Progenitor cell of endocrine pancreas (in vitro differentiated cells): Measurements from ENCODE around the gene GALNT9. TPM values are rescaled to one million over a fixed set of nuclear protein-coding genes. Genes with fewer than 3 reads are reported as not detected.

ENCODE experiments used
- DNase-seq: peaks from one replicate; pipeline ENCODE4 v3.0.0; 2021; ENCODE audit warnings: low spot score; ENCODE audit not compliant: unreplicated experiment
- H3K27ac Mint-ChIP-seq: 2 replicates; pipeline ENCODE4 v1.8.0; 2021; ENCODE audit warnings: mild to moderate bottlenecking, moderate library complexity, mixed read lengths
- H3K27me3 Mint-ChIP-seq: 2 replicates; pipeline ENCODE4 v1.8.0; 2021; ENCODE audit warnings: mixed read lengths
- H3K36me3 Mint-ChIP-seq: 2 replicates; pipeline ENCODE4 v1.8.0; 2022; ENCODE audit warnings: mixed read lengths; ENCODE audit not compliant: insufficient read depth
- H3K4me1 Mint-ChIP-seq: 2 replicates; pipeline ENCODE4 v1.8.0; 2021; ENCODE audit warnings: low read depth, mixed read lengths
- H3K4me3 Mint-ChIP-seq: 2 replicates; pipeline ENCODE4 v1.8.0; 2021; ENCODE audit warnings: low read depth, mild to moderate bottlenecking, moderate library complexity, mixed read lengths
- H3K9me3 Mint-ChIP-seq: 2 replicates; pipeline ENCODE4 v1.8.0; 2021; ENCODE audit warnings: low read depth, mixed read lengths
- total RNA-seq: library from RNA; stranded (reverse); gene quantifications from 2 replicates; pipeline ENCODE4 v1.2.1, GENCODE V29; 2021
- TF ChIP-seq, protein P1 (sequence below): fragments of 200-600 bp; sonication (generic); IDR thresholded peaks from one replicate; pipeline ENCODE4 v1.5.0; 2021; ENCODE audit warnings: antibody characterized with exemption, mild to moderate bottlenecking; ENCODE audit not compliant: unreplicated experiment

GALNT9 gene
- total RNA-seq, 1 donor from 2014 or later = 0.36 TPM

DNA sequence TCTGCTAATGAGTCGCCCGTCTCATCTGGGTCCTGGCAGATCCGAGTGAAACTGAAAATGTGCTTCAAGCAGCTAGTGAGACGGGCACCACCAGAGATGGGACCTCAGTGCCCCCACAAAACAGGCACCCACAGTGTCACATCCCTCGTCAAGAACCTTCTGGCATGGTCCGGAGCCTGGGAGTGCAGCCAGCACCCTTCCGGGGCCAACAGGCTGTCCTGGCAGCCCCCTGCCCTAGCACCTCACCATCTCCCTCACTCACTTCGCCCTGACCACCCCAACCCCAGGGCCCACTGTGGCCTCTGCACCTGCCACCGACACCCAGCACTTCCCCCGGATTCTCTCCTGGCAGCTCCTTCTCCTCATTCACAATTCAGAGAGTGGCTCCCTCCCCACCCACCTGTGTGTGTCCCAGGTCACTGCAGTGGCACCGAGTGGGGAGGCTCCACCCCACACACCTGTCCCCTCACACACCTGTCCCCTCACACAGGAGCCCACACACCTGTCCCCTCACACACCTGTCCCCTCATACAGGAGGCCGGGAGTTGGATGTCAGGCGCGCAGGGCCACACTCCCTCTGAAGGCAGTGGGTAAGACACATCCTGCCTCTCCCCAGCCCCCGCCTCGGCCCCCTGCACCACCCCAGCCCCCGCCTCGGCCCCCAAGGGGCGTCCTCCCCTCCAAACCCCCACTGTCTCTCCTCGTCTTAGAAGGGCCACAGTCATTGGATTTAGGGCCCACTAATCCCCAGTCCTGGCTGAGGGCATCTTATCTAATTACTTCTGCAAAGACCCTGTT is 7.9 kb downstream of the GALNT9 start:
- Mint-ChIP-seq H3K9me3 (no peaks in the 10 kb centered on the region), H3K4me1 (no peaks in the 10 kb centered on the region), H3K4me3 (no peak overlapping the region), H3K36me3 (no peaks in the 10 kb centered on the region), H3K27me3 (peaks cover 56% of the 10 kb centered on the region), H3K27ac (no peak overlapping the region)
- TF ChIP-seq, protein P1, sequence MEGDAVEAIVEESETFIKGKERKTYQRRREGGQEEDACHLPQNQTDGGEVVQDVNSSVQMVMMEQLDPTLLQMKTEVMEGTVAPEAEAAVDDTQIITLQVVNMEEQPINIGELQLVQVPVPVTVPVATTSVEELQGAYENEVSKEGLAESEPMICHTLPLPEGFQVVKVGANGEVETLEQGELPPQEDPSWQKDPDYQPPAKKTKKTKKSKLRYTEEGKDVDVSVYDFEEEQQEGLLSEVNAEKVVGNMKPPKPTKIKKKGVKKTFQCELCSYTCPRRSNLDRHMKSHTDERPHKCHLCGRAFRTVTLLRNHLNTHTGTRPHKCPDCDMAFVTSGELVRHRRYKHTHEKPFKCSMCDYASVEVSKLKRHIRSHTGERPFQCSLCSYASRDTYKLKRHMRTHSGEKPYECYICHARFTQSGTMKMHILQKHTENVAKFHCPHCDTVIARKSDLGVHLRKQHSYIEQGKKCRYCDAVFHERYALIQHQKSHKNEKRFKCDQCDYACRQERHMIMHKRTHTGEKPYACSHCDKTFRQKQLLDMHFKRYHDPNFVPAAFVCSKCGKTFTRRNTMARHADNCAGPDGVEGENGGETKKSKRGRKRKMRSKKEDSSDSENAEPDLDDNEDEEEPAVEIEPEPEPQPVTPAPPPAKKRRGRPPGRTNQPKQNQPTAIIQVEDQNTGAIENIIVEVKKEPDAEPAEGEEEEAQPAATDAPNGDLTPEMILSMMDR = no peak
- DNase-seq = no peak

DNA sequence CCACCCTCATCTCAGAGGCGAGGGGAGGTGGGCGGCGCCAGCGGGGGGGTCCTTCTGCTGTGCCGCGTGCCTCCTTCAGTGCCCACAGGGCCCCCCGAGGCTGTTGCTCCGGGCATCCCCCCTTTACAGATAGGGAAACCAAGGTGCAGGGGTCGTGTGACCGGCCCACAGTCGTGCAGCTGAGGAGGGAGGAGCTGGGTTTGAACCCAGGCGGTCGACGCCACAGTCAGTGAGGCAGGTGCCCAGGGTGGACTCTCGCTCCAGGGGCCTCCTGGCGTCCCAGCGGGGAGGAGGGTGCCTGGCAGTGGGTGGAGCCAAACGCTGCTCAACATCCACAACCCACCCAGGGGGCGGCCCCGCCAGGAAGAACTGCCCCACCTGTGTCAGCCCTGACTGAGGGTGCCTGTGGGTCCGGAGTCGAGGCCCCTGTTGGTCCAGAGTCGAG is 8.6 kb downstream of the GALNT9 start:
- TF ChIP-seq, protein P1 = no peak
- H3K36me3 Mint-ChIP-seq = no peaks in the 10 kb centered on the region
- no peaks in the 10 kb centered on the region for H3K4me1 Mint-ChIP-seq
- peaks cover 54% of the 10 kb centered on the region for H3K27me3 Mint-ChIP-seq
- no peak overlapping the region for H3K27ac Mint-ChIP-seq
- H3K9me3 Mint-ChIP-seq = no peaks in the 10 kb centered on the region
- no peak overlapping the region for H3K4me3 Mint-ChIP-seq
- no peak for DNase-seq

DNA sequence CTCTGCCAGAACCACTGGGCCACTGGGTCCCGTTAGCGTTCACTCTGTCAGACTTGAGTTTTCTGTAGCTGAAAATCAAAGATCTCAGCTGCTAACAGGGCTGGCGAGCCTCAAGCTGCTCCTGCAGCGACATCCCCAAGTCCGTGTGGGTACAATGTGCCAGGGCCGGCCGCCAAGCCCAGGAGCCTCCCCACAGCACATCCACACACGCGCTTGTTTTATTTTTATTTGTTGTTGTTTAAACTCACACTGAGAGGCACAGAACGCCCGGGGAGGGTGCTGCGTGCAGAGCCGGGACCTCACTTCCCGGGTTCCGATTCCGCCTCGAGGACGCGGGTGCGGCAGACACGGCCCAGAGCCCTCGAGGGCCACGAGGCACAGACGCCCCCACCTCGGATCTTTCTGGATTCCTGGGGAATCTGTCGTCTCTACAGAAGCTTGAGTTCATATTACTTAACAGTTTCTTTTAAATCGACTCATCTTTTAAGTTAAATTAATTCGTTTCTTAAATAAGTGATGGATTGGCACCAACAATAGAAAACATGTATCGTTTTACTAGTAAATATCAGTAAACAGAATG is 9.3 kb downstream of the GALNT9 start:
- H3K4me1 Mint-ChIP-seq = no peaks in the 10 kb centered on the region
- no peaks in the 10 kb centered on the region for H3K36me3 Mint-ChIP-seq
- H3K9me3 Mint-ChIP-seq = no peaks in the 10 kb centered on the region
- no peak overlapping the region for H3K27ac Mint-ChIP-seq
- H3K27me3 Mint-ChIP-seq = peaks cover 53% of the 10 kb centered on the region
- H3K4me3 Mint-ChIP-seq = no peak overlapping the region
- no peak for DNase-seq
- TF ChIP-seq, protein P1 = no peak

DNA sequence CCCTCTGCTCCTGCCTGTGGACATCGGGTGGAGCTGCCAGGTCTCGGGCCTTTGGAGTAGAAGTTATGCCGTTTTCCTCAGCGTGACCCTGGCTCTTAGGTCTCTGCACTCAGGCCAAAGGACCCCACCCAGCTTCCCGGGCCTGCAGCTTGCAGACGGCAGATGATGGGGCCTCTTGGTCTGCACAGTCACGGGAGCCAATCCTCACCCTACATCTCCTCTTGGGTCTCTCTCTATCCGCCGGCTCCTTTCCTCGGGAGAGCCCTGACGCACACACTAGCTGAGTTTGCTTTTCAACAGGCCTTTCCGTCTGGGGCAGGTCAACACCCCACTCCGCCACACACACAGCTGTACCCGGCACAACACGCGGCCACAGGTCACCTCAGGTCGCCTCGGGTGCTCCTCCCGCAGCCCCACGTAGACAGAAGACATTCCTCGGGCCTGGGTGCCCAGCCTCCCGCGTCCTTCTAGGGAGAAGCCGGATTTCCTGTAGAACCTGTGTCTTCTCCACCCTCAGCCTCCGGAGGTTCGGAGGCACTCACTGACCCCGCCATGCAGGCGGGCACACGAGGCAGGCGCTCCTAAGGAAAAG is 9.9 kb downstream of the GALNT9 start:
- Mint-ChIP-seq H3K27ac (no peak overlapping the region), H3K4me3 (no peak overlapping the region), H3K36me3 (no peaks in the 10 kb centered on the region), H3K9me3 (no peaks in the 10 kb centered on the region), H3K27me3 (peaks cover 54% of the 10 kb centered on the region), H3K4me1 (no peaks in the 10 kb centered on the region)
- TF ChIP-seq, protein P1 = no peak
- no peak for DNase-seq

DNA sequence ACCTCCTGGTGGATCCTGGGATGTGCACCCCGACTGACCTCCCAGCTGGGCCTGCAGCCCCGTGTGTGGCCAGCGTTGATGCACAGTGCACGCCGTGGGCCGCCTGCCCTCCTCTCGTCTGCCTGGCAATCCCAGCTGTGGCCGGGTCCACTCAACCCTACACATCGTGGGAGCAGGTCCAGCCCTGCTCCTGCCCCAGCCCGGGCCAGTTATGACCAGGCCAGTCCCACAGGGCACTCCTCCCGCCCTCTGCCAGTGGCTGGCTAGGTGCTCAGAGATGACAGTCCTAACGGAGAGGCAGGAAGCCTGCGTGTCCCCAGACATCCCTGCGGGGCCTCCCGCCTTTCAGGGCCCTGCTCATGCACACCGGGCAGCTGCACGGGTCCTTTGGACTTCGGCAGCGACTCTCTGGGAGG is 10.8 kb downstream of the GALNT9 start:
- H3K36me3 Mint-ChIP-seq = no peaks in the 10 kb centered on the region
- no peaks in the 10 kb centered on the region for H3K9me3 Mint-ChIP-seq
- H3K27ac Mint-ChIP-seq = no peak overlapping the region
- H3K4me3 Mint-ChIP-seq = no peak overlapping the region
- DNase-seq = no peak
- H3K27me3 Mint-ChIP-seq = peaks cover 55% of the 10 kb centered on the region
- TF ChIP-seq, protein P1 = no peak
- H3K4me1 Mint-ChIP-seq = no peaks in the 10 kb centered on the region
